Colon (tissue), 2 donors: ENCODE measurements around the gene ATP11C.
"Not testable (repeated sequence)": the region's sequence is repeated elsewhere in the genome, so short reads cannot be mapped to it uniquely, and the experiment has no call there.

Experiments used
- FAIRE-seq: peaks from 2 replicates; lab custom pipeline; 2012; peaks lifted over from hg19 to GRCh38; lab: Jason Lieb, UNC
- donor health status: control.
- donor health status: control.

Gene ATP11C

DNA sequence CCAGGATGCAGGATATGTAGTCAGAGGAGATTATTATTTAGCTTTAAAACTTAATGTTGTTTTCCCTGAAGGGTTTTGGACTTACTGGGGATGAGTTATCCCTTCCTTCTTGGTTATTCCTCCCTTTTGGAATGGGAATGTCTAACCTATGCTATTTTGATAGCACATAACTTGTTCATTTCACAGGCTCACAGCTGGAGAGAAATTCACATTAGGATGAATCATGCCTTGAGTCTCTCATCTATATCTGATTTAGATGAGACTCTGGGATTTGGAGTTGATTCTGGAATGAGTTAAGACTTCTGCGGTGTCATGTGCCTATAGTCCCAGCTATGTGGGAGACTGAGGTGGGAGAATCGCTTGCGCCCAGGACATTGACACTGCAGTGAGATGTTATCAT, 81.1 kb downstream of the ATP11C start:
- FAIRE-seq, result no peak

GRCh38 chrX:139850968-139851367, 81.9 kb downstream of the ATP11C start:
- FAIRE-seq, result no peak

- FAIRE-seq, result no peak
These were observed 88.0 kb downstream of the ATP11C start for GRCh38 chrX:139844884-139845283.

GRCh38 chrX:139844163-139844562, 88.7 kb downstream of the ATP11C start:
- no peak for FAIRE-seq

- no peak for FAIRE-seq
These were observed 90.3 kb downstream of the ATP11C start for GRCh38 chrX:139842326-139843185.

DNA sequence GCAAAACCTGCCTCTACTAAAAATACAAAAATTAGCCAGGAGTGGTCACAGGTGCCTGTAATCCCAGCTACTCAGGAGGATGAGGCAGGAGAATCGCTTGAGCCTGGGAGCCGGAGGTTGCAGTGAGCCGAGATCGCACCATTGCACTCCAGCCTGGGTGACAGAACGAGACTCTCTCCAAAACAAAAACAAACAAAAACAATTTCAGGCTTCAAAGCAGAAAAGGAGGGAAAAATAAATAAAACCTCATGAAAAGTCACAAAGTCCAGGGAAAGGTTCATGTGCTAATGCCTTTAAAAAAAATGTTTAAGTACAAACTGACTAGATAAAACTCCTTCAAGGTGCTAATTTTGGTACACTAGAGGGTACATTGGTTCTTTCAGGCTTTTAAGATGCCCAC, 96.5 kb downstream of the ATP11C start:
- FAIRE-seq, result not testable (repeated sequence)

DNA sequence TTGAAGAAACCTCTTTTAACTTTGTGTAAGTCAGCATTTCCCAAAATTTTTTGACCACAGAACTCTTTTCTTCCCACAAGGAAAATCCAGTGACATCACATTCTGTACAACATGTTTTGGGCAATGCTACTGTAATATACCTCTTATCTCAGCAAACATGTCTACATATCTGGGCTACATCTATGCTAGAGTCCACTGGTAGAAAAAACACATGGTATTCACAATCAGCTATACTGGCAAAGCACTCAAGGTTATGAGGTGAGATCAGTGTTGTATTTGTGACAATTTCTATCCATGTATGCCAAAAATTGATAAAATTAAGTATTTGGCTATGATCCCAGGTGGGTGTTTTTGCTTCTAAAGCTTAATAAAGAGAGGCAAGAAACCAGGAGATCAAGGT, 98.0 kb downstream of the ATP11C start:
- no peak for FAIRE-seq

GRCh38 chrX:139832718-139833309, 100.0 kb downstream of the ATP11C start:
- FAIRE-seq, result no peak

DNA sequence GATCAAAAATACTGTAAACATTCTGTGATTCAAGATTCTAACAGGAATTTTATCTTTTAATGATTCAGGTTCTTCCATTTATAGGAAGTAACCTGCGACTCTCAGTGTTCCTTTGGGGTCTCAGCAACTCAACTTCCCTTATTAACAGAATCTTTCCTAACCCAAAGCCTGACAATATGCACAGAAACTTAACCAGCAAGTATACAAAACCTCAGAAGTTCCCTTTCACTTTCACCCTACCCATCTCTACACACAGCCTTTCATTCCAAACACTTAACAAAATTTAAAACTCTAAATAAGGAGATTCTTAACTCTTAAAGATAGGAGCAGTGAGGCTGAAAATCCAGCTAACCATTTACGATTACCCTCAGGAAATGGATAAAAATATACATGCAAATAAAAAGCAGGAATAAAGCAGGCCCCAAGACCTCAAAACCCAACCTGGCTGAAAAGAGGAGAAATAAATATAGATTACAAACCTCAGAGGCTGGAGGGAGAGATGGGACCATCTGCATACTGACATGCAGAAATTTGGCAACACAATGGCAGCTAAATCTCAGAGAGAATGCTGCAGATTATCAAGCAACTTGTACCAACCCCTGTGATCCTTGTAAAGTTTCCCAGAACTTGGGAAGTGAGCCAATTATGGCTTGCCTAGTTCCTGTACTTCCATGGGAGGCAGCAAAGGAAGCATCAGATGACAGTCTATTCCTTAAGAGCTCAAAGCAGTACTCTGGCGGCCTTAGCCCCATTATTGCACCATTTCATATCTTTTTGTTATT, 101.0 kb downstream of the ATP11C start:
- no peak for FAIRE-seq

DNA sequence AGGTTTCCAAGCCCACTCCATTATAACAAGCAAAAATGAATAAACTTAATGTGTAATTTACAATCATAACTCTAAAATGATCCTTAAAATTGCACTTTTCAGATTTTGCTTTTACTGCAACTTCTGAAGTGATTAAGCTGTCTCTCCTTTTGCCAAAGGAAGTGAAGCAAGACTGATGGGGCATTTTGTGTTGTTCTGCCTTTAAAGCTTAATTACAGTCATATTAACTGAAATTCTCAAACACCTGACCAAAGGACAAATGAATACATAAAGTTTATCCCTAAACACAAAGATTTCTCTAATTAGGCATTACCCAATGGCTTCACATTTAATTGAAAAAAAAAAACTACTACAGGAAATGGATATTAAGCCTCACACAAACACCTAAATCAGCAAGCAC, 101.8 kb downstream of the ATP11C start:
- FAIRE-seq, result no peak

GRCh38 chrX:139828830-139829229, 104.0 kb downstream of the ATP11C start:
- FAIRE-seq, result no peak

DNA sequence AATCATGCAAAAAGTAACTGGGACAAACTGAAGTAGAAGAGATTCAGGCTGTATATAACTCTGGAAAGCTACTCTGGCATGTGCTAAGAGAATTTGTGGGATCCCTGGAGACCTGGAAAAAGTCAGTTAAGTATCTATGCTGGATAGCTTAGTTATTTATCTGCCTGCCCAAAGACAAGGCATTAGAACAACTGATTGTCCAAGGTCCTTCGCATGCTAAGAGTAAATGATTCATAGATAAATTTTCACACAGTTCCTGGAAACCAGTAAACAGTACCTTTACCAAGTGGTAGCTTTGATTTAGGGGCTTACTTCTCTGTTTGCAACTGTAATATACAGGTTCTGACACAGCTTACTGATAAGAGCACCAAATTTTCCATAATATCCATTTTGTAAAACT, 104.8 kb downstream of the ATP11C start:
- no peak for FAIRE-seq

GRCh38 chrX:139826065-139827044, 106.5 kb downstream of the ATP11C start:
- no peak for FAIRE-seq

- no peak for FAIRE-seq
These were observed 107.2 kb downstream of the ATP11C start for GRCh38 chrX:139825618-139826017.

DNA sequence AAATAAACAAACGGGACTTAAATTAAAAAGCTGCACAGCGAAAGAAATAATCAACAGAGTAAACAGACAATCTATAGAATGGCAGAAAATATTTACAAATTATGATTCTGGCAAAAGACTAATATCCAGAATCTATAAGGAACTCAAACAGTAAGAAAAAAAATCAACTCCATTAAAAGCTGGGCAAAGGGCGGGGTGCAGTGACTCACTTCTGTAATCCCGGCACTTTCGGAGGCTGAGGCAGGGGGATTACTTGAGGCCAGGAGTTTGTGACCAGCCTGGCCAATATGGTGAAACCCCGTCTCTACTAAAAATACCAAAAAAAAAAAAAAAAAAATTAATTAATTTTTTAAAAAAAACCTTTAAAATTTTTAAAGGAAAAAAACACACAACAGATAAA, 109.0 kb downstream of the ATP11C start:
- peak; percentile 31 for FAIRE-seq

DNA sequence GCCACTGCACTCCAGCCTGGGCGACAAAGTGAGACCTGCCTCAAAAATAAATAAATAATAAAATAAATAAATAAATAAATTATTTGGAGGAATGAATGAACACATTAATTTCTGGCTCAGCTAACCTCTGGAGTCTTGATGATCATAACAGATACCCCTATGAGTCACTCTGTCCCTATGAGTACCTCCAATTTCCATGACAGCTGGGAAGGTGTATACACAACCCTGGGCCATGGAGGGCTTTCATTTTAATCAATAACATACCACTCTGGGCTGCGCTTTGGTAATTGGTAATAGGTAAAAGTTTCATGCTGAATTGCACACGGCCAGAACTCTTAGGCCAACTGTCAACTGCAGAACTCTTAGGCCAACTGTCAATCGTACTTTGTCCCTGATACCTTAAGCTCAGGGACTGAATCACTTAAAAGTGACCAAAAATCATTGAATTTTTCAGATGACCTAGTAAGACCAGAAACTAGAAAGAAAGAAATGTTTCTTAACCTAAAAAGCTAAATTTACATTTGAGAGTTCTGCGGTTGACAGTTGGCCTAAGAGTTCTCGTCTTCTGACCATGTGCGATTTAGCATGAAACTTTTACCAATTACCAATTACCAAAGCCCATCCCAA, 112.4 kb downstream of the ATP11C start:
- FAIRE-seq, result no peak

- FAIRE-seq, result no peak
These were observed 116.6 kb downstream of the ATP11C start for GRCh38 chrX:139816204-139816603.

DNA sequence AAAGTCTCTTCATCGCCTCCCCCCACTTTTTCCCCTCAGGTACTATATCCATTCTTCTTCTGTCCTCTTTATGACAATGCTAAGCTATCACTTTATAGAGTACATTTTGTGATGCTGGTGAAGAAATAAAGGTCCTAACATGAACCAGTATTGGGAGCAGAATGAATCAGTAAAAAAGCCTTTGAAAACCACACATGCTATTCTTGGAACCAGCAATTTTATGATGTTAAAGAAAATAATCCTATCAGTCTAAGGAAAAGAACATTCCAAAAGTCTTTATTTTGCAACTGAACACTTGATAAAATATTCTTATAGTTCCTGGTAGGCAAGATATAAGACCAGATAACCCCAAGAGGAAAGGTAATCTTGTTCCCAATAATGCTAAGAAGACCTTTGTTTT, 117.1 kb downstream of the ATP11C start:
- FAIRE-seq, result peak; percentile 89

DNA sequence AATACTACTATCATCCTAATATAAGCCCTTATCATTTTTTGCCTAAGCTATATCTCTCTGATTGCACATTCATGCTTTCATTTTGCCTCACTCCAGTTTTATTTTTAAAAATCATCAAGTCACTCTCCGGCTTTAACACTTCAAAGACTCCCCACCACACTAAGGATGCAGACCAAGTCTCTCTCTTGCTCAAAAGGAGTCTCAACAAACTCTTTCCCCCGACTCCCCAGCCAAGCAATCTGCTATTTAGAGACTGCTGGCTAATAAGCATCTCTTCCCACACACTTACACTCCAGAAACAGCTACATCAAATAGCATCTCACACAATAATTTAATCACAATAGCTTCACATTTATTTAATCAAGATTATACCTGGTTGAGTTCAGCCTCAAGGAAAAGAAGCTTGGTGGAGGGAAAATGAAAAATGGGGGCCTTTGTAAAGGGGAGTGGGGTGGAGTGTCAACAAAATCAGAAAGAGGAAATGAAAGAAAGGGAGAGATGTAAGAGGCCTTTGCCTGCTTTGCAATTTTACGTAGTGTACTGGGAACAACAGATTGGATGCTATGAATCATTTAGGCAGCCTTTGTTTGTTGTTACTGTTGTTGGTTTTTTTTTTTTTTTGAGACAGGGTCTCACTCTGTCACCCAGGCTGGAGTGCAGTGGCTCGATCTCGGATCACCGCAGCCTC, 120.8 kb downstream of the ATP11C start:
- no peak for FAIRE-seq

GRCh38 chrX:139804482-139804881, 128.4 kb downstream of the ATP11C start:
- FAIRE-seq, result no peak

GRCh38 chrX:139803224-139803623, 129.6 kb downstream of the ATP11C start:
- FAIRE-seq, result no peak
